Measurements from ENCODE around the gene SV2A.

GRCh38 chr1:149879556-149879955 lies 38.1 kb downstream of the SV2A start:
- no peak for TF ChIP-seq POLR2A (IDR thresholded peaks at IDR 0.05)
- TF ChIP-seq CTCF (IDR thresholded peaks at IDR 0.05), result no peak

Measured in ovary (tissue), 3 donors.